ENCODE data around the gene TRAFD1.
"Not testable (repeated sequence)": the region's sequence is repeated elsewhere in the genome, so short reads cannot be mapped to it uniquely, and the experiment has no call there.

Gene TRAFD1

GRCh38 chr12:112125250-112125999 is at the start of gene TRAFD1:
Gene TRAFD1, plus strand, starts transcription at chr12:112125560. Its CDS starts 4,963 bp downstream, at chr12:112130523.
- DNase-seq (ENCODE audit: low spot score), result peak; percentile 98

- no peak for DNase-seq (ENCODE audit: low spot score)
Measured at GRCh38 chr12:112087055-112087850, 38.1 kb upstream of the TRAFD1 start.

GRCh38 chr12:112087851-112088250 is 37.5 kb upstream of the TRAFD1 start:
- DNase-seq (ENCODE audit: low spot score), result no peak

DNA sequence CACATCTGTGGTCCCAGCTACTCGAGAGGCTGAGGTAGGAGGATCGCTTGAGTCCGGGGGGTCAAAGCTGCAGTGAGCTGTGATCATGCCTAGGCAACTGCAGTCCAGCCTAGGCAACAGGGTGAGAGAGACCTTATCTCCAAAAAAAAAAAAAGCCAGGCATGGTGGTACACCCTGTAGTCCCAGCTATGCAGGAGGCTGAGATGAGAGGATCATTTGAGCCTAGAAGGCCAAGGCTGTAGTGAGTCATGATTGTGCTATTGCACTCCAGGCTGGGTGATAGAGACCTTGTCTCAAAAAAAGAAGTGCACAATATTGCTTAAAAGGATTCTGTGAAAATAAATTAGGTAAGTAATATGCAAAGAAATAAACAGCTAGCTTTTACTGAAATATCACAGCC is 33.8 kb upstream of the TRAFD1 start:
- DNase-seq (ENCODE audit: low spot score), result no peak

DNA sequence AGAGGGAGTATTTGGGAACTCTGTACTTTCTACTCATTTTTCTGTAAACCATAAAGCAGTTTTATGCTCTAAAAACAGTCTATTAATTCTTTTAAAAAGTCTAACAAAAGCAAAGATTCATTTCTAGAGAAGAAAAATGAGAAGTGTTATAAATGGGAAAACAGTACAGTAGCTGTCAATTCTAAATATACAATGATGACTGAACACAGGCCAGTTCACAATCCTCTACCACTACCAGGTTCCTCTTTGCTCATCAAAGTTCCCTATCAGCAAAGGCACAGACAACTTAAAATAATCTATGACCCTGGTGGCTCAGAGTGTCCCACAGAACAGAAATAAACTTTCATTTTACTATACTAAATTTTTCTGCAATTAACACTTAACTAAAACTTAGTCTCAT is 29.3 kb upstream of the TRAFD1 start:
- DNase-seq (ENCODE audit: low spot score), result no peak

- DNase-seq (ENCODE audit: low spot score), result no peak
Measured at GRCh38 chr12:112096667-112097066, 28.7 kb upstream of the TRAFD1 start.

DNA sequence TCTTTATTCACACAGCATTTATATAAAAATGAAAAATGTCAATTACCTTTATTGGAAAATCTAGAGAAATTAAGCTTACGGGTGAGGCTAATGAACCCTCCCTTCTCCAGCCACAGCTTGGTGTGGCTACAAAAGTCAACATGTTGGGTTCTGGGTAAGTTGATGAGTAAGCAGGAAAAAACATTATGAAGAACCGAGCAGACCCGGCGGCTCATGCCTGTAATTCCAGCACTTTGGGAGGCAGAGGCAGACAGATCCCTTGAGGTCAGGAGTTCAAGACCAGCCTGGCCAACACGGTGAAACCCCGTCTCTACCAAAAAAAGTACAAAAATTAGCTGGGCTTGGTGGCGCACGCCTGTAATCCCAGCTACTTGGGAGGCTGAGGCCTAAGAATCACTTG is 27.7 kb upstream of the TRAFD1 start:
- no peak for DNase-seq (ENCODE audit: low spot score)

DNA sequence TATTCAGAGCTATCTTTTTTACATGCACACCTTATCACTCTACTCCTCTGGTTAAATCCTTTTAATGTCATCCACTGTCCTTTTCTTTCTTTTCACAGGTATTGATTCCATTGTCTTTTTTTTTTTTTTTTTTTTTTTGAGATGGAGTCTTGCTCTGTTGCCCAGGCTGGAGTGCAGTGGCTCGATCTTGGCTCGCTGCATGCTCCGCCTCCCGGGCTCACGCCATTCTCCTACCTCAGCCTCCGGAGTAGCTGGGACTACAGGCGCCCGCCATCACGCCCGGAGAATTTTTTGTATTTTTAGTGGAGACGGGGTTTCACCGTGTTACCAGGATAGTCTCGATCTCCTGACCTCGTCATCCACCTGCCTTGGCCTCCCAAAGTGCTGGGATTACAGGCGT is 24.9 kb upstream of the TRAFD1 start:
- DNase-seq (ENCODE audit: low spot score), result not testable (repeated sequence)

GRCh38 chr12:112102127-112102526 is 23.2 kb upstream of the TRAFD1 start:
- no peak for DNase-seq (ENCODE audit: low spot score)

- not testable (repeated sequence) for DNase-seq (ENCODE audit: low spot score)
Measured at GRCh38 chr12:112102746-112103145, 22.6 kb upstream of the TRAFD1 start.

DNA sequence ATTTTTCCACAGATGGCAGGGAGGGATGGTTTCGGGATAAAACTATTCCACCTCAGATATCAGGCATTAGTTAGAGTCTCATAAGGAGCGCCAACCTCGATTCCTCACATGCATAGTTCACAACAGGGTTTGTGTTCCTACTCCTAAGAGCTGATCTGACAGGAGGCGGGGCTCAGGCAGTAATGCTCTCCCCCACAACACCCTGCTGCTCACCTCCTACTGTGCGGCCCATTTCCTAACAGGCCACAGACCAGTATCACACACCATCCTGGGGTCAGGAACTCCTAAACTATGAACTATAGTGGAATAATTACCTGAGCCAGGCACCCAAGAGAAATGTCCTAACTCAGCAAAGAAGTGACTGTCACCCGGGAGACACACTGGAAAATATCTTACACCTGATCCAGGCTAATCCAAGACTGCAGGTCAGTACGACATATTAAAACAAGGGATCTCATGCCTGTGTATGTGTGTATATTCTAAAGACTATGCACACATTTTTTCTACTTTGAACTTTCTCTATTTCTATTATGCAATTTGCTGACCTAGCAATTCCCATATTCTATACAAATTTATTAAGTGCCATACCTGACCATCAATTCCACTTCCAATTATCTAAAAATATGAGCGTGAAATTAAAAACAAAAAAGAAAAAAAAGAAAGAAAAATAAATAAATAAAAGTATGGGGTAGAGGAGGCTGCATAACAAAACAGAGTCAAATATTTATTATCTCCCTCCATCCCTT is 21.4 kb upstream of the TRAFD1 start:
- no peak for DNase-seq (ENCODE audit: low spot score)

GRCh38 chr12:112105891-112106290 is 19.5 kb upstream of the TRAFD1 start:
- DNase-seq (ENCODE audit: low spot score), result no peak

GRCh38 chr12:112107306-112108201 is 17.8 kb upstream of the TRAFD1 start:
- DNase-seq (ENCODE audit: low spot score), result peak; percentile 31

DNA sequence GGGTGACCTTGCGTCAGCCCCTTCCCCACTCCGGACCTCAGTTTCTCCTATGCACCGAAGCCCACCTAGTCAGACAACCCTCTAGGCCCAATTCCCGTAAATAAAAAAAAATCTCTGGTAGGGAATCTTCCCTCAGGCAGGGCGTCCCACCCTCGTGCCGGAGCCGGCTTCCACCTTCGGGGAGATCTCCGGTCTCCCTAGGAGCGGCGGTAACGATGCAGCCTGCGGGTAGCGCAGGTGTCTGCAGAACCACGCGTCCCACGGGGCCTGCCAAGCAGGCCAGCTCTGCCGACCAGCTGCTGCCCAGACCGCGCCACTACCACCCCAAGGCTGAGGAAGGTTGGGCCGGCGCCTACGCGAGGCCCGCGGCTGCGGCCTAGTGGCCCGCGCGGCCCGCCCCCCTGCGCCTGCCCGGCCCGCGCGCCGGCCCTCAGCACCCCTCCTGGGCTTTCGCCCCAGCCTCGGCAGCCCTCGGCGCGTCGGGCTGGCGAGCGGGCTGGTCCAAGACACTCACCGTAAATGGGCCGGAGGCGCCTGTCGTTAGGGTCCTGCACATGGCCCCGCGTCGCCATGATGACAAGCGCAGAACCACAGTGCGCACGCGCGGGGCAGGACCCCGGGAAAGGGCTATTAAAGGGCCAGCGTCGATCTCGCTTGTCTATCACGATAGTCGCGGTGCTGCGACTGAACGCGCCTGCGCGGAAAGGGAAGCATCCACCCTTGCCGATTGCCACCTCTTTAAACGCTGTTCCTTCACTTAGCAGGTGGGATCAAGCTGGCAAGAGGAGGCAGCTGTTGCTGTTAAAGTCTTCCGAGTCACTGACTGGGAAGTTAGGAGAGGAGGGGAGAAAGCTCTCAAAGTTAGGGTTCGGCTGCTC is 16.9 kb upstream of the TRAFD1 start, which contains the start of gene NAA25:
Gene NAA25, minus strand, starts transcription at position 582 of the 878 bp plus-strand sequence. Its CDS starts 10 bp downstream, at position 572.
- peak; percentile 92 for DNase-seq (ENCODE audit: low spot score)

DNA sequence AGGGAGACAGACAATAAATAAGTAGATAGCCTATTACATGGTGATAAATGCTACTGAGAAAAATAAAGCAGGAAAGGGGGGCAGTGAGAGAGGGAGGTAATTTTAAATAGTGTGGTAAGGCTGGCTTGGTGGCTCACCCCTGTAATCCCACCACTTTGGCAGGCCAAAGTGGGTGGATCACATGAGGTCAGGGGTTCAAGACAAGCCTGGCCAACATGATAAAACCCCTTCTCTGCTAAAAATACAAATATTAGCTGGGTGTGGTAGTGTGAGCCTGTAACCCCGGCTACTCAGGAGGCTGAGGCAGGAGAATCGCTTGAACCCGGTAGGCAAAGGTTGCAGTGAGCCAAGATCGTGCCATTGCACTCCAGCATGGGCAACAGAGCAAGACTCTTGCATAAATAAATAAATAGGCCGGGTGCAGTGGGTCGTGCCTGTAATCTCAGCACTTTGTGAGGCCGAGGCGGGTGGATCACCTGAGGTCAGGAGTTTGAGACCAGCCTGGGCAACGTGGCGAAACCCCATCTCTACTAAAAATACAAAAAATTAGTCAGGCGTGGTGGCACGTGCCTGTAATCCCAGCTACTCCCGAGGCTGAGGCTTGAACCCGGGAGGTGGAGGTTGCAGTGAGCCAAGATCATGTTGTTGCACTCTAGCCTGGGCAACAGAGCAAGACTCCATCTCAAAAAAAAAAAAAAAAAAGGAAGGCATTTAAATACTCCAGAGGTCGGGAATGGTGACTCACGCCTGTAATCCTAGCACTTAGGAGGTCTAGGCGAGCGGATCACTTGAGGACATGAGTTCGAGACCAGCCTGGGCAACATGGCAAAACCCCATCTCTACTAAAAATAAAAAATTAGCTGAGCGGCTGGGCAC is 14.3 kb upstream of the TRAFD1 start:
- not testable (repeated sequence) for DNase-seq (ENCODE audit: low spot score)

DNA sequence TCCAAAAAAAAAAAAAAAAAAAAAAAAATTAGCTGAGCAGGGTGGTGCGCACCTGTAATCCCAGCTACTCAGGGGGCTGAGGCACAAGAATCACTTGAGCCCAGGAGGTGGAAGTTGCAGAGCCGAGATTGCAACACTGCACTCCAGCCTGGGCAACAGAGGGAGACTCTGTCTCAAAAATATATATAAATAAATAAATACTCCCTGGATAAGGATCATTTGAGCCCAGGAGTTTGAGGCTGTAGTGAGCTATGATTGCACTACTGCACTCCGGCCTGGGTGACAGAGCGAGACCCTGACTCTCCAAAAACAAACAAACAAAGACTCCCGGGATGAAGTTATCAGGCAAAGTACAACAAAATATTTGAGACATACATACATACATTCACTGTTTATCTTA is 13.4 kb upstream of the TRAFD1 start:
- no peak for DNase-seq (ENCODE audit: low spot score)

DNA sequence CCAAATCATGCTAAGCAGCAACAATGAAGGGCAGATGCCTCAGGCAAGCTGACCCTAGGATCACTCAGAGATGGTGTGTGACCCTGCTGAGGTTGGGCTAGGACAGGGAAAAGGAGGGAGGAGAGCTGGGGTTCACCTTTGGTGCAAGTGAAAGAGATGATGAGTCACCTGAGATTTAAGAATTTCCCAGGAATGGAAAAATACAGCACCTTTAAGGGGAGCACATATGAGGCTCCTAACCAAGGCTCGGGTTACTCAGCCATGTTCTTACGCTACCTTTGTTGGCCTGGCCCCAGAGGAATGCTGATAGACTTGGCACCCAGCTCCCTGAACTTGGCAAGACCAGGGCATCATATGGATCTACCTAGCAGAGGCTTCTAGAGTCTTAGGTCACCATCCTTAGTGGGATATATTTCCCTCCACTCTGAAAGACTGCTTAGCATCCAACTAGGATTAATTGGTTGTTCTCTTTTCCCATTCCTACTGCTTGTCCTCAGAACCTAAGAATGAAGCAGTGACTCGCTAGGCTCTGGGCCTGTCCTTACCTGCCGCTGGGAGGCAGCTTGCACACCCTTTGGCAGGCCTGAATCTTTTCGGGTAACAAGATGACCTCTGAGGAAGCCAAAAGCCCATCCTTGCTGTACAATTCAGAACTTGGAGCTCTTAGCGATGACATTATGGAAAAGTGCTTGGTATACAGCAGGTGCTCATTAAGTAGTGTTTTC is 12.8 kb upstream of the TRAFD1 start:
- DNase-seq (ENCODE audit: low spot score), result no peak

DNA sequence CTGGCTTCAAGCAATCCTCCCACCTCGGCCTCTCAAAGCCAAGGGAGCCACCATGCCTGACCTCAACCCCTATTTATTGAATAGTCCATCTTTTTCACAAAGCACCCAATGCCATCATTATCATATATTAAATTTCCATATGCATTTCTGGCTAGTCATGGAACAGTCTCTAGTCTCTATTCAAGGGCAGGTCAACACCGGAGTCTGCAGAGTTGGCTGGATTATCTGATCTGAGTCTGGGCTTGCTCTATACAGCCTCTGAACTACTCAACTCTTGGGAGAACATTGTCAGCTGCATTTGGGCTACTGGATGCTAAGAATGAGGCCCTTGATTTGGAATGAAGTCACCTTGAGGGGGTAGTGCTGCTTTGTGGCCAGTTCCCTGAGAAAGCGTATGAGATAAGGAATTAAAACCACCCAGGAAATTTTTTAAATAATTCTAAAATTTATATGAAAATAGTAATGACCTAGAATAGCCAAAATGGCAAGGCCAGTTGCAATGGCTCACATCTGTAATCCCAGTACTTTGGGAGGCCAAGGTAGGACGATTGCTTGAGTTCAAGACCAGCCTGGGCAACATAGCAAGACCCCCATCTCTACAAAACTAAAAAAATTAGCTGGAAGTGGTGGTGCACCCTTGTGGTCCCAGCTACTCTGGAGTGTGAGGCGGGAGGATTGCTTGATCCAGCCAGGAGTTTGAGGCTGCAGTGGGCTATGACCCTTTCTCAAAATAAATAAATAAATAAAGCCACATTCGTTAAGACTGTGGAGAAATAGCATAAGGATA is 9.9 kb upstream of the TRAFD1 start:
- DNase-seq (ENCODE audit: low spot score), result no peak
